Skeletal muscle tissue (tissue), 4 donors: ENCODE results near the gene ZG16. TPM values are rescaled to one million over a fixed set of nuclear protein-coding genes. Genes with fewer than 3 reads are reported as not detected.
"Not testable (repeated sequence)": the region's sequence is repeated elsewhere in the genome, so short reads cannot be mapped to it uniquely, and the experiment has no call there.

Experiments
- H3K27ac ChIP-seq: one replicate; pipeline ENCODE4 v1.7.0; 2013; ENCODE audit warnings: mild to moderate bottlenecking, low read depth, low read length, inconsistent platforms
- H3K27me3 ChIP-seq, 3 donors: one replicate each; pipeline ENCODE4 v1.7.0; 2013; ENCODE audit warnings: low read length in 3 of 3; ENCODE audit not compliant: control insufficient read depth in 3 of 3, insufficient read depth in 3 of 3
- H3K36me3 ChIP-seq, 3 donors: one replicate each; pipeline ENCODE4 v1.7.0; 2013; ENCODE audit warnings: low read length in 3 of 3; ENCODE audit not compliant: control insufficient read depth in 3 of 3, insufficient read depth in 3 of 3
- H3K4me1 ChIP-seq, 3 donors: one replicate each; pipeline ENCODE4 v1.7.0; 2013; ENCODE audit warnings: low read length in 3 of 3, mild to moderate bottlenecking in 3 of 3; ENCODE audit not compliant: control insufficient read depth in 3 of 3, insufficient read depth in 3 of 3
- H3K4me3 ChIP-seq, 3 donors: one replicate each; pipeline ENCODE4 v1.7.0; 2013; ENCODE audit warnings: low read length in 3 of 3
- H3K9ac ChIP-seq, 3 donors: one replicate each; pipeline ENCODE4 v1.7.0; 2013; ENCODE audit warnings: low read length in 3 of 3, mild to moderate bottlenecking in 3 of 3, moderate library complexity in 2 of 3, low read depth in 1 of 3
- H3K9me3 ChIP-seq, 3 donors: one replicate each; pipeline ENCODE4 v1.7.0; 2013; ENCODE audit warnings: low read length in 3 of 3; ENCODE audit not compliant: control insufficient read depth in 3 of 3
- total RNA-seq: library from RNA; depleted of rRNA; stranded (reverse); fragments of >200 nt; gene quantifications from one replicate; pipeline ENCODE4 v1.2.3, GENCODE V29; 2014
- donor health status: Osteomylitis.

Gene ZG16
- total RNA-seq, 1 donor from 2014 or later, result not detected

DNA sequence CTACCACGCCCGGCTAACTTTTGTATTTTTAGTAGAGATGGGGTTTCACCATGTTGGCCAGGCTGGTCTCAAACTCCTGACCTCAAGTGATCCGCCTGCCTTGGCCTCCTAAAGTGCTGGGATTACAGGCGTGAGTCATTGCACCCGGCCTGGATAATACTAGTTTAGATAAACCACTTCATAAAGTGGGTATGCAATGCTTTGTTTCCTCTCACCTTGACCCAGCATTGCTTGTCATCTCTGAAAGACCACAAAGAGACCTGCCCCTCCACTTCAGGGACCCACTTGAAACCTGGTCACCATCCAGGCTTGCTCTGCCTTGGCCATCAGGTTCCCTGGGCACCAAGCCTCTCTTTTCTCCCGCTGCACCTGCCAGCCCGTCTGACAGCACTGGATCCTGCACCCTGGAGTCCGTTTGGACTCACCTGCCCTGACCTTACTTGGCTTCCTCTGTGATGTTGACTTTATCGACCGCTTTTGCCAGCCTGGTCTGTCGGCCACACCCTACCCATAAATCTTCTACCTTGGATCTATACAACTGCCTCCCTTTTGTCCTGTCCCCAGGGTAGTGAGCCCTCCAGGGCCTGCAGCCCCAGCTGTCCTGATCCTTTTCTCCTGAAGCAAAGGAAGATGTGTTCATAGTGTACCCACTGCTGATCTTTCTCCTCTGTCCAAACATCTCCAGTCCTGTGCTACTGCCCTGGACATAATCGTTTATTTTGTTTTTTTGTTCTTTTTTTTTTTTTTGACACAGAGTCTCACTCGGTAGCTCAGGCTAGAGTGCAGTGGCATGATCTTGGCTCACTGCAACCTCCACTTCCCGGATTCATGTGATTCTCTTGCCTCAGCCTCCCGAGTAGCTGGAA, 12.7 kb upstream of the ZG16 start:
- Histone ChIP-seq H3K9me3 (no peaks in the 10 kb centered on the region), H3K27me3 (peaks cover 0 to 4% (median 0%) of the 10 kb centered on the region in 3 donors), H3K27ac (no peak overlapping the region), H3K36me3 (no peaks in the 10 kb centered on the region), H3K9ac (no peak overlapping the region), H3K4me3 (no peak overlapping the region), H3K4me1 (peaks cover 4 to 5% (median 5%) of the 10 kb centered on the region in 3 donors)

DNA sequence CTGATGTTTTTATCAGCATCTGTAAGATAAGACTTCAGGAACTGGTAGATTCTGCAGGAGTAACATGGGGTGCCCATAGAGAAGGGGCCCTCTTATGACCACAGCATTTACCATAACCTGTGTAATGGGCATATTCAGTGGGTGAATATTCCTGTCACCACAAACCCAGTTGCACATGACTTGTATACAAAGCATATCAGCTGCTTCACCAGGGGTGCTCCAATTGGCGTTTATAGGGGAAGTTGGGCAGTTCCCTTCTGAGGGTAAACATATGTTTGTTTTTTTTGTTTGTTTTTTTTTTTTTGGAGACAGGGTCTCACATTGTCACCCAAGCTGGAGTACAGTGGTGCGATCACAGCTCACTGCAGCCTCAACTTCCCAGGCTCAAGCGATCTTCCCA, 11.5 kb upstream of the ZG16 start:
- Histone ChIP-seq H3K27ac (no peak overlapping the region), H3K36me3 (no peaks in the 10 kb centered on the region), H3K9me3 (no peaks in the 10 kb centered on the region), H3K4me1 (peaks cover 4 to 5% (median 5%) of the 10 kb centered on the region in 3 donors), H3K9ac (no peak overlapping the region), H3K27me3 (peaks cover 0 to 4% (median 0%) of the 10 kb centered on the region in 3 donors), H3K4me3 (no peak overlapping the region)

- peaks cover 4 to 5% (median 5%) of the 10 kb centered on the region in 3 donors for H3K4me1 ChIP-seq
- no peak overlapping the region for H3K9ac ChIP-seq
- peaks cover 0 to 4% (median 0%) of the 10 kb centered on the region in 3 donors for H3K27me3 ChIP-seq
- no peaks in the 10 kb centered on the region for H3K36me3 ChIP-seq
- H3K27ac ChIP-seq, result no peak overlapping the region
- no peak overlapping the region for H3K4me3 ChIP-seq
- no peaks in the 10 kb centered on the region for H3K9me3 ChIP-seq
These were observed 11.0 kb upstream of the ZG16 start for GRCh38 chr16:29767062-29767461.

GRCh38 chr16:29769507-29769906, 8.5 kb upstream of the ZG16 start:
- Histone ChIP-seq H3K9ac (no peak overlapping the region), H3K4me3 (no peak overlapping the region), H3K27me3 (peaks cover 0 to 1% (median 0%) of the 10 kb centered on the region in 3 donors), H3K36me3 (no peaks in the 10 kb centered on the region), H3K4me1 (peaks cover 4 to 5% (median 5%) of the 10 kb centered on the region in 3 donors), H3K9me3 (no peaks in the 10 kb centered on the region), H3K27ac (no peak overlapping the region)

DNA sequence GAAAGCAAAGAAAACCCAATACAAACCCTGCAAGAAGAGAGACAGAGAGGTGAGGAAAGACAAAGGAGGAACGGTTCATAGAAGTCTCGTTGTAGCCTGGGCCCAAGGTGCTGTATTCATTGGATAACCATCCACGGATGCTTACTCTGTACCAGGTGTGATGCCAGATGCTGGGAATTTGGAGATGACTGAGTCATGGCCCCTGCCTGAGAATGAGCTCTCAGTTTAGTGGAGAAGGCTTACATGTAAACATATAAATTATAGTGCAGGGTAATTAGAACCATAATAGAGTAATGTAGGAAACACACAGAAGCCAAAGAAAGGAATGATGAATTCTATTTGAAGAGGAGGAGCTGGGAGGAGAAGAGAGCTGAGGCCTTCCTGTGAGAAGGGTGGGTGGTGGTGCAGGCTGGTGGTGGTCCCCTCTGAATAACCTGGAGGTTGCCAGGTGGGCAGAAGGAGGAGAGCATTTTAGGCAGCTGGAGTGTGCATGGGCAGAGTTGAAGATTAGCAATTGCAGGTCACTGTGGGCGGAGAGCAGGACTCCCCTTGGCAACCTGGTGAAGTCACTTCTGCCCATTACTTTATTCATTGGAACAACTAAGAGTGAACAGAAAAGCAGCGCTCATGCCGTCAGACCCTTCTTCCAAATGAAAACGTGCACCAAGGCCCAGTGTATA, 7.7 kb upstream of the ZG16 start:
- H3K9me3 ChIP-seq, result no peaks in the 10 kb centered on the region
- H3K9ac ChIP-seq, result no peak overlapping the region
- H3K4me1 ChIP-seq, result peaks cover 2% of the 10 kb centered on the region in 3 donors
- H3K36me3 ChIP-seq, result no peaks in the 10 kb centered on the region
- peaks cover 0 to 3% (median 0%) of the 10 kb centered on the region in 3 donors for H3K27me3 ChIP-seq
- H3K27ac ChIP-seq, result no peak overlapping the region
- no peak overlapping the region for H3K4me3 ChIP-seq

- not testable (repeated sequence) for H3K27ac ChIP-seq, H3K4me3 ChIP-seq, H3K36me3 ChIP-seq, H3K9me3 ChIP-seq, H3K27me3 ChIP-seq, H3K4me1 ChIP-seq, H3K9ac ChIP-seq
These were observed 5.7 kb upstream of the ZG16 start for GRCh38 chr16:29772330-29772729.

DNA sequence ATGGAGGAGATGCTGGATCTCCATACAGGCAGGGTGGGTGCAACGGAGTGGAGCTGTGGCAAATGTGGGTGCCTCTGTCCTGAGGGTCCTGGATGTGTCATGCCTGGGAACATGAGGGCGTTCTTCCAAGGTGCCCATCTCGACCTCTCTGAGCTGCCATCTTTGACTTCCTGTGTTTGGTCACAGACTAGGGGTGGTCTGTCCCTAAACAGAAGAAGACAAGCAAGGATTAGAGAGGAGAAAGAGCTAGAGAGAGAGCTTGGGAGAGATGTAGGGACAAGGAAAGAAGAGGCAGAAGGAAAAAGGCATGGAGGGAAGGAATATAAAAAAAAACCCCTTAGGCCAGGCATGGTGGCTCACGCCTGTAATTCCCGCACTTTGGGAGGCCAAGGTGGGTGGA, 3.3 kb upstream of the ZG16 start:
- H3K9me3 ChIP-seq, result no peaks in the 10 kb centered on the region
- no peak overlapping the region for H3K9ac ChIP-seq
- H3K27ac ChIP-seq, result no peak overlapping the region

GRCh38 chr16:29775742-29776408, 2.2 kb upstream of the ZG16 start:
- H3K27ac ChIP-seq, result no peak overlapping the region
- no peaks in the 10 kb centered on the region for H3K4me1 ChIP-seq
- H3K27me3 ChIP-seq, result peaks cover 7 to 19% (median 9%) of the 10 kb centered on the region in 3 donors
- no peaks in the 10 kb centered on the region for H3K9me3 ChIP-seq
- H3K9ac ChIP-seq, result no peak overlapping the region
- H3K4me3 ChIP-seq, result no peak overlapping the region
- no peaks in the 10 kb centered on the region for H3K36me3 ChIP-seq

More for the DNA sequence above, 3.3 kb upstream of the ZG16 start:
- H3K4me3 ChIP-seq, result no peak overlapping the region
- no peaks in the 10 kb centered on the region for H3K36me3 ChIP-seq
- peaks cover 5 to 8% (median 7%) of the 10 kb centered on the region in 3 donors for H3K27me3 ChIP-seq
- no peaks in the 10 kb centered on the region for H3K4me1 ChIP-seq

DNA sequence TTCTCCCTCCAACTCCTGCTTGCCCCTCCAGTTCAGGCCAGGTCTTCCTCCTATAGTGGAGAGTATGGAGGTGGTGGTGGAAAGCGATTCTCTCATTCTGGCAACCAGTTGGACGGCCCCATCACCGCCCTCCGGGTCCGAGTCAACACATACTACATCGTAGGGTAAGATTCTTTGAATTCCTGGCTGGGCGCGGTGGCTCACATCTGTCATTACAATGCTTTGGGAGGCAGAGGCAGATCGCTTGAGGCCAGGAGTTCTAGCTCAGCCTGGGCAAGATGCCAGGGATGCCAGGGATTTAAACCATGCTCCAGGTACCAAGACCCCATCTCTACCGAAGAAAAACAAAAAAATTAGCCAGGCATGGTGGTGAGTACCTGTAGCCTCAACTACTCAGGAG, 1.4 kb downstream of the ZG16 start:
- H3K27ac ChIP-seq, result no peak overlapping the region
- H3K36me3 ChIP-seq, result no peaks in the 10 kb centered on the region
- peaks cover 7 to 20% (median 9%) of the 10 kb centered on the region in 3 donors for H3K27me3 ChIP-seq
- H3K4me1 ChIP-seq, result no peaks in the 10 kb centered on the region
- H3K4me3 ChIP-seq, result no peak overlapping the region
- no peak overlapping the region for H3K9ac ChIP-seq
- H3K9me3 ChIP-seq, result no peaks in the 10 kb centered on the region
